NCI-H1694 treated with DMSO at 0.1 percent for 48 hours (cell line): Measurements from ENCODE around the gene MLN.

ENCODE experiments used
- DNase-seq: peaks from one replicate; lab custom pipeline; 2025; lab: John Stamatoyannopoulos, UW

Gene MLN

DNA sequence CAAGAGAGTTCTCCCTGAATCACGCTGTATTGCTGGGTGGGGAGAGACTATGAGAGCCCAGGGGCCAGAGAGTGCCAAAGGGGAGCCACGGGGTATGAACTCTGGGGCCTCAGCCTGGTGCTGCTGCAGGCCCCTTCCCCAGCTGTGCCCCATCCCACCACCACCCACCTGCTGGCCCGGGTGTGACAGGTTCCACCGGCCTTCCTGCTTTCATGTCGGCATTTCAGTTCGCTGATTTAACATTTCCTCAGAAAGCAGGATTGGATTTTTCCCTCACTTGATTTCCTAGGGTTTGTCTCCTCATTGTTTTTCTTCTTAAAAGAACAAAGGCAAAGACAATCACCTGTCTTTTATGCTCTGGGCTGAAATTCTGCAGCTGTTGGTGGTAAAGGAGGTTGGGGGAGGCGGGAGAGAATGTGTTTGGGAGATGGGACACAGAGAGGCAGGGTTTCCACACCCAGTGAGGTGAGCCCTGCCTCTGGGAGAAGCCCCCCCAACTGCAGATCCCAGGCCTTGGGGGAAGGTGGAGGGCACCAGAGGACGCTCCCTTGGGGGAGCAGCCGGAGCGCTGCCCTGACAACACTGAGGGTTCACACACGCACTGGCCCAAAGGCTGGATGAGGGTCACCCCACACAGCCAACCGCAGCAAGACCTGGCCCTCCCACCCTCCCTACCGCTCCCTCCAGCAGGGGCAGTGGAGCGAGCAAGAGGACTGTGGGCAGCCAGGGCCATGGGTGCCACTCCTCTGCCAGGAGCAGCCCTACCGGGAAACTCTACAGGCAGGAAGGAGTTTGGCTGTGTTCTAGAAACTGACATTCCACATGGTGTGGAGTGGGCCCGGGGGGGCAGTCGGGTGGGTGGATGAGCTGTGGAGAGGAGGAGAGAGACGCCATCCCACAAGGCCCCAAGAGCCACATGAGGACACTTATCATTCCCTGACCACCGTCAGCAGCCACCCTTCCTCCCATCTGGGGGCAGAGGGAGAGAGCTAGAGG is 10.5 kb upstream of the MLN start:
- no peak for DNase-seq

- DNase-seq: no peak
These were observed 9.6 kb upstream of the MLN start for GRCh38 chr6:33813246-33813904.

- DNase-seq: no peak
These were observed 8.9 kb upstream of the MLN start for GRCh38 chr6:33812669-33813068.

DNA sequence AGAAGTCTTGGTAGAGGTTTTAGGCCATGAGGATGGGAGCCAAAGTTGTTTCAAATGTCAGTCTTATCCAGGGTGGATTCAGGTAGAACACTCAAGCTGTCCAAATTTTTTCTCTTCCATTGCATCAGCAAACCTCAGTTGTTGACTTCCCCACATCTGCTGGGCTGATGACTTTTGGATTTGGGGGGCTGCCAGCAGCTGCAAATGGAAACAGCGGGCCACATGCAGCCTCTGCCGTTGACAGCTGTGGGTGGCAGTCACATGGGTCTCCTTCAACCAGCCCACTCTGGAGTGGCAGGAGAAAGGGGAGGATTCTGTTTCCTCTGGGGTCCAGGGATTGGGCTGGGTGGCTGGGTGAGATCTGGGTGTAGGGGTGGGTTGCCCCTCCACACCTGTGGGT is 5.8 kb upstream of the MLN start:
- DNase-seq: peak; percentile 82

DNA sequence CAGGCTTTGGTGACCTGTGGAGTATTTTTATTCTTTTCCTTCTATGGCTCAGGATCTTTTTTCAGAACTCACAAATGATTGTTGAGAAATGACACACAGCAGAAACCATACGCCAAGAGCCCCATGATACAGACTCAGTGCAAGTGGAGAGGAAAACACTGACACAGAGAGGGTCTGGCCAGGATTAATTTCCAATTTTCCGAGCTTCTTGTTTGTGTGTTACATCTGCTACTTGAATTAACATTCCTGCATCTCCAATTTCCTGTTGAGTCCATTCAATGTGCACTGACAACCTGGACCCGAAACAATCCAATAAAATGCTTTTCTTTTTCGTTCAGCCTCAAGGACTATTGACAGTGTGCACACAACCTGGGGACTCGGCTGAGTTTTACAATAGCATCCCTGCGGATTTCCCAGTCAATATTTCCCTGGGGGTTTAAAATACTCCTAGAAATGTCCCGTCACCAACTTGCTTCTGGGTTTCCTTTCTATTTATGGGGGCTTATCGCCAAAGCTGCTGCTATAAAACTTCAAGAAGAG is 4.9 kb upstream of the MLN start:
- no peak for DNase-seq

GRCh38 chr6:33807606-33808005 is 3.8 kb upstream of the MLN start:
- no peak for DNase-seq

GRCh38 chr6:33806841-33807240 is 3.0 kb upstream of the MLN start:
- no peak for DNase-seq

DNA sequence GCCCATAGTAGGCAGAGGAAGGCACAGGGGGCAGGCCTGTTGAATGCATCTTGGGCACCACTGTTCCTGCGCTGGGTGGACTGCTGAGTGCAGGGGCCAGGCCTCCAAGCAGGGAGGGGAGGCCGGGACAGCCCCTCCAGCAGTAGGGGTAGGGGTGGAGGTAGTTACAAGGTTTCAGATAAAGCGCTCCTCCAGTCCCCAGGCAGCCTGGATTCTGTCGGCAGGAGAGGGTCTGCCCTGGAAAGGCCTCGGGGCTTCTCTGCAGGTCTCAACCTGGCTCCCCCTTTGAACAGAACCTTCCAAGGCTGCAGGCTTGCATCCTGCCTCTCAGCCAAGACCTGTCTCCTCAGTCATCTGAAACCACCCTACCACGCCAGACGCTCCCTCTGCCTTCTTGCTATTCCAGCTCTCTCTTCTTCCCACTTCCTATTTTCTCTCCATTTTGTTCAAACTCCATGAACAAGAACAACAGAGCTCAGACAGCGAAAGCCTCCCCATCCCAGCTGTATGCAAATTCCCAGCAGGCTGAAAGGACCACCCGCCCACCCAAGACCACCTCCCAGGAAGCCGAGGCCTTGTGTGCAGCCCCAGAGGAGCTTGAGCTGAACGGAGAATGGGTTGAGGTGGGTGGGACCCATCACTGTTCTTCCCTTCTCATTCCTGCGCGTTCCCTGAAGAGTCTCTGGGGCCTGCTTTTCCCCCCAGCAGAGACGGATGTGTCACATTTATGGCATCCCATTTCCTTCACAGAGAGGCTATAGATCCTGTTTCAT is 1.4 kb downstream of the MLN start:
- DNase-seq: no peak

DNA sequence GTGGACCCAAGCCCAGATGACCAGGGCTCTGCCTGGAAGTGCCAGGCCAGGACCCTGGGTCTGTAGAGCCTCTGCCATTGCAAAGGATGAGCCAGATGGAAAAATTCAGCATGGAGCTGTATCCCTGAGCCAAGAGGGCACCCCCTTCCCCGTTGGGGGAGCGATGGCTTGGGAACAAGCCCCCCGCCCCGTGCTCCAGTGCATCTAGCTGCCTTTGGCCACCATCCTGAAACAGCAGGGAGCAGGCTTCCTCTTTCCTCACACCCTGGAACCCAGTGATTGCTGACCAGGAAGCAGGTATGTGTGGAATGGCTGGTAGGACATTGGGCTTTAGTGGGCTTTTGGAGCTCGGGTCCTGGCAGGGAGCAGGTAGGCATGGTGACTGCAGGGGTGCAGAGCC is 2.2 kb downstream of the MLN start:
- no peak for DNase-seq

DNA sequence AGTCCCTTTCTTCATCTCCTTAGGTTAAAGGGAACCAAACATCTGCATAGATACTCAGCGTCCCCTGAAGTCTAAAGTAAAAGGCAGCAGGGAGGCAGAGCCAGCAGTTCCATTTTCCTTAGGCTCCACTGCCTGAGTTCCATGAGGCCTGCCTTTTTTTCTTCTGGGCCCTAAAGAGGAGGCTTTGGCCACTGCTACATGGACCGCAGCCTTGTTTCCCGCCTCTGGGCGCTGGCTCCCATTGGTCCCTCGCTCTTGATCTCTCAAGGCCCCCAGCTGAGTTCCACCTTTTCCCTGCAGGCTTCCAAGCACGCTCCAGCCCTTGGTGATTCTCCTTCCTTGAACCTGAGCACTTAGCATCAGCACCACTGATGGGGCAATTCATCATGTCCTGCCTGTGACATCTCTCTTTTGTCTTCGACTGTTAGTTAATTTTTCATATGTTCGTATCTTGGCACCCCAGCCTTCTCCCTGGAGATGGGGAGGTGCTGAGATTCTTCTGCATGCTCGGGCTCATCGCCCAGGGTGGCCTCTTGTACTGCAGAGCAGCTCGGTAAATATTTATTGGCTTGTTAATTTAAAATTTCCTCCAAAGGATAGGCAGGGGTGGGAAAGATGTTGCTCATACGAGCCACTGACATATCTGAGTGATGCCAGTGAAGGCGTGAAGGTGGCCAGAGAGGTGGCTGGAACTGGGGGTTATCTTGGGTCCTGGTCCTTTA is 3.4 kb downstream of the MLN start:
- DNase-seq: no peak

DNA sequence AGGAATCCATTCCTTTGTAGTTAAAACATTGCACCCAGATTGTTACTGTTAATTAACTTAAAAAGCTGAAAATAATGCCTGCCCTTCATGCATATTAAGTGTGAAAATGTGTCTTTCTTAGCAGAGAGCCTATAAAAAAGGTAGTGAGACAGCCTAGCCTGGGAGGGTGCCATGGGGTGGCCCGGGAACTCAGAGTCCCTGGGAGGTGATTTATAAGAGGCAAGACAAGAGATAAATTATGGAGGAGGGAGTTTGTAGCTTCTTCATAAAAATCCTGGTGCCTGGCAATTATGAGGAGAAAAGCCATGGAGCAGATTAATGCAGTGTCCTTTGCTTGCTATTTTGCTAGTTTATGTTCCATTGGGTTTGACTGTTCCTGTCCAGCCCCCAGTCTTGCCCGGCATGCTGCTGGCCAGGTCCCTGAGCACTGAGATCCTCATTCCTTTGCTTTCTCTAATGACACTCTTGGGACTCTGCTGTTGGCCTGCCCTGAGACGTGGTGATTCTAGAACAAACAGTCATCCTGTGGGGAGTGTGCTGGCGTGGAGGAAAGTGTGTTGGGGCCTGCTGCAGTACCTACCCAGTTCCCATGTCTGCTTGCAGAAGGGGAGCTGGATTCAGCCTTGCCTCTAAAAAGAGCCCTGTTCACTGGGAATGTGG is 4.2 kb downstream of the MLN start:
- DNase-seq: no peak

DNA sequence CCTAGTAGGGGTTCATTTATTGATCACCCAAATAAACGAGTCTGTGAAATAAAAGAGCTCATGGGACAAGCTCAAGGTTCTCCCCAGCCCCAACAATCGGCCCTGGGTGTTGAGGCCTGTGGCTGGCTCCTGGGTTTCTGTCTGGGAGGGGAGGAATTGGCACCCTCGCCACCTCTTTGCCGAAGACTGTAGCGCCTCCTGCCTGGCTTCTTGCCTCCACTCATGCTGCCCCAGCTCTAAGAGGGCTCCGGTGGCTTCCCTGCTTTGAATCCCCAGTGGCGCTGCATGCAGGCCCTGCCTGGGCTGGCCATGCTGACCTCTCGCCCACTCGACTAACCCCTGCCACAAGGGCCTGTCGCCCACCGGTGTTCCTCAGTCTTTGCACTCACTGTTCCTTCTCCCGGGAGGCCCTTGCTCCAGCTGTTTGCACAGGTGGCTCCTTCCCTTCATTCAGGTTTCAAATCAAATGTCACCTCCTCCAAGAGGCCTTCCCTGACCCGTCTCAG is 5.4 kb downstream of the MLN start:
- no peak for DNase-seq

GRCh38 chr6:33797626-33798342 is 6.0 kb downstream of the MLN start:
- DNase-seq: no peak

- no peak for DNase-seq
These were observed 8.7 kb downstream of the MLN start for GRCh38 chr6:33794910-33795623.

DNA sequence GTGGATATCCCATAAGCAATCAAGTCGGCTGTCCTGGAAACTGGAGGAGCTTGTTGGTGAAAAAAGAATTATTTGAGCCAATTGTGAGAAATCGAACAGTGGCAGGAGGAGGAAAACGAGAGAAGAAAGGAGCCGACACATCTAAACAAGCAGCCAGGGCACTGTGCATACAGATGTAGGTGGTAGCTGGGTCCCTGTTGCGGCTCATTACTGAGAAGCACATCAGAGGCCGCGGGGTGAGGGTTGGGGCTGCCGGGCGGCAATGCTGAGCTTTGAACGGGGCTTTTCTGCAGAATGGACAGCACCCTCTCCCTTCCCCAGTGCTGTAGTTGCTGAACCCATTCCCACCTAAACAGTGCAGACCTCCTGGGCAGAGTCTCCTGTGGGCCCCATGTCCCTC is 10.8 kb downstream of the MLN start:
- DNase-seq: no peak

GRCh38 chr6:33791620-33792019 is 12.2 kb downstream of the MLN start:
- DNase-seq: no peak

DNA sequence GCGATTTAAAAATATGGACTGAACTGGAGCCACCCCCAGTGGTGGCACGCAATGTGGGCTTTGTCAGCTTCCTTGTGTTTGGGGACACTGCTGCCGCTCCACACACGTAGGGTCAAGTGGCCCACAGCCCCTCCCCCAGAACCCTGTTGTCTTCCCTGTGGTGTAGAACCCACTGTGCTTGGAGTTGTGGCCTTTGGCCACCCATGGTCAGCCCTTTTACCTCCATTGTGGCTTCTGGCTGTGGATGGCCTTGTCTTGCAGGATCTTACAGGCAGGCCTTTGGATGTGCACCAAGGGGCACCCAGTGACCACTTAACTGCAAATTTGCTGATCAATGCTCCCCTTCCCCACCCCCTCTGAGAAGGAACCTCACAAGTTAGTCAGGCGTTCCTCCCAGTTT is 12.9 kb downstream of the MLN start:
- DNase-seq: no peak

- DNase-seq: no peak
These were observed 13.4 kb downstream of the MLN start for GRCh38 chr6:33790379-33790778.

GRCh38 chr6:33789550-33789895 is 14.3 kb downstream of the MLN start:
- no peak for DNase-seq
